HL-60 (cell line): ENCODE results near the gene IFRD2.

Experiments
- POLR2AphosphoS5 ChIP-seq: IDR thresholded peaks from 2 replicates; pipeline ENCODE4 v1.6.1; 2012; ENCODE audit warnings: low read depth
- TF ChIP-seq, protein P1 (sequence below): IDR thresholded peaks from one replicate; pipeline ENCODE4 v1.5.1; 2011; ENCODE audit warnings: low read length, control low read depth, inconsistent platforms; ENCODE audit not compliant: insufficient read depth

DNA sequence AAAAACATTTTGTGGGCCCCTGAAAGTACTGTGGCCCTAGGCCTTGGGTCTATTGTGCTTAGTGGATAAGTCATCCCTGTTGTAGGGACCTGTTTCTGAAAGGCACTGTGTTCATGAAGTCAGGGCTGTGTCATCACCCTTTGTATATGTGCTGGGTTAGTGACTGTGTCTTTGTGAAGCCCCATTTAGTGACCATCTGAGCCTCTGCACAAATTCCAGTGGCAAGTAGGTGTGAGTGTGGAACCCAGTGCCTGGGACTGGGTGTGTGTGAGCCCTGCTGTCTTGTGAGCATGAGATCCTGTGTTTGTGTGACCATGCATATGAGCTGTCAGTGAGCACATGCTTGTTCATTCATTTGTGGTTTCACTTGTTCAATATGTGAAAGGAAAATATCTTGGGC, 12.4 kb upstream of the IFRD2 start:
- TF ChIP-seq, protein P1, sequence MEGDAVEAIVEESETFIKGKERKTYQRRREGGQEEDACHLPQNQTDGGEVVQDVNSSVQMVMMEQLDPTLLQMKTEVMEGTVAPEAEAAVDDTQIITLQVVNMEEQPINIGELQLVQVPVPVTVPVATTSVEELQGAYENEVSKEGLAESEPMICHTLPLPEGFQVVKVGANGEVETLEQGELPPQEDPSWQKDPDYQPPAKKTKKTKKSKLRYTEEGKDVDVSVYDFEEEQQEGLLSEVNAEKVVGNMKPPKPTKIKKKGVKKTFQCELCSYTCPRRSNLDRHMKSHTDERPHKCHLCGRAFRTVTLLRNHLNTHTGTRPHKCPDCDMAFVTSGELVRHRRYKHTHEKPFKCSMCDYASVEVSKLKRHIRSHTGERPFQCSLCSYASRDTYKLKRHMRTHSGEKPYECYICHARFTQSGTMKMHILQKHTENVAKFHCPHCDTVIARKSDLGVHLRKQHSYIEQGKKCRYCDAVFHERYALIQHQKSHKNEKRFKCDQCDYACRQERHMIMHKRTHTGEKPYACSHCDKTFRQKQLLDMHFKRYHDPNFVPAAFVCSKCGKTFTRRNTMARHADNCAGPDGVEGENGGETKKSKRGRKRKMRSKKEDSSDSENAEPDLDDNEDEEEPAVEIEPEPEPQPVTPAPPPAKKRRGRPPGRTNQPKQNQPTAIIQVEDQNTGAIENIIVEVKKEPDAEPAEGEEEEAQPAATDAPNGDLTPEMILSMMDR = no peak
- no peak for TF ChIP-seq POLR2AphosphoS5
